Measurements from ENCODE around the gene PARL.
"Not testable (repeated sequence)": the region's sequence is repeated elsewhere in the genome, so short reads cannot be mapped to it uniquely, and the experiment has no call there.

Gene PARL

DNA sequence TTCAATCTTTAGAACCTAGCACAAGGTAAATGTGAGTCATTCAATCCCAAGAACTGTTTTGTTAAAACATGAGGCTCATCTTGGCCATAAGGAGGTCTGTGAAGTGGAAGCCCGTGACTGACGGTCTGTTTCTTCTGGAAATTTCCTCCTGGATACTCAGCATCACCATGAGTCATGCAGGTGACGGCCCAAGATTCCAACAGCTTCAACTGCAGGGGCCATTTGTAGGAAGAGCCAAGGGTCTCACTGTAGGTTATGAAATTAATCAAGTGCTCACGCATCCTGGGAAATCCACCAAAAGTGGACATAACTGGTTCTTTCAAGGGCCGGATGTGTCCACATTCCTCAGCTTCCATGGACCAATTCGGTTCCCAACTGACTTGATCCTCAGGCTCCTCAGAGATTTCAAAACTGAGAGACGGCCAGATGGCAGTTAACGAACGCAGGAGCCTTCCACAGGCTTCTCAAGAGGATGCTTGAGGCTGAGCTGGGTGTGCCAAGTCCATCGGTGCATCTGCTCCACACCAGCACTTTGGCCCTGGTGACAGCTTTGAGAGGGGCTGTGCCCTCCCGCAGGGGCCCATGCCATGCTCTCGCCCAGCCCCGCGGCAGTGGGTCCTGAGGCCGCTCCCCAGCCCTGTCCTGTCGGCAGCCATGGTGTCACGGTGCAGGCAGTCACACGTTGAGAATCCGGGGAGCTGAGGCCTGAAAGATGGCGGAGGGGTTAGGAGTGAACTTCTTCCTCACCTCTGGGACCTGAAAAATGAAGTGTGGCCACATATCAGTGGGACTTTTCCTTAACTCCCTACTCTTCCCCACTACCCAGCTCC lies 67.8 kb downstream of the PARL start:
- DNase-seq: no peak

DNA sequence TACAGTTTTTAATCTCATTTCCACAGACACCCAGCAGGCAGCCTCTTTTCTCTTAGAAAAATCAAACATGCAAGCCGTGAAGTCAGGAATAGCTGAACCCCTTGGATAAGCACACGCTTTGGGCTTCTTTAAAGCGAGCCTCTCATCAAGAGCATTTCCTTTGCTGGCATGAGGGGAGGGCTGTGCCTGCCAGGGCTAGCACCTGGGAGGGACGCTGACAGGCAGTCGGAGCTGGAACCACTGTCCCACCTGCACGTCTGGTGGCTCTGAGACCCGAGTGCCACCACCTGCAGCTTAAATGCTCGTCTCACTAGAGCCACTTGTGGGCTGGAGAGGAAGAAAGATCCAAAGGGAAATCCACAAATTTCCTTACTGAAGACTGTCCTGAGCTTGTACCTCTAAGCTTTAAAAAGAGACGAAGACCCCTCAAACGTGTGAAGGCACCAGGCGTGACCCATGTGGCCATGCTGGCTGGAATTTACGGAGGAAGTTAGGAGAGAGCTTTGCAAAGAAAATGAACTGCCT lies 68.7 kb downstream of the PARL start:
- DNase-seq: no peak

DNA sequence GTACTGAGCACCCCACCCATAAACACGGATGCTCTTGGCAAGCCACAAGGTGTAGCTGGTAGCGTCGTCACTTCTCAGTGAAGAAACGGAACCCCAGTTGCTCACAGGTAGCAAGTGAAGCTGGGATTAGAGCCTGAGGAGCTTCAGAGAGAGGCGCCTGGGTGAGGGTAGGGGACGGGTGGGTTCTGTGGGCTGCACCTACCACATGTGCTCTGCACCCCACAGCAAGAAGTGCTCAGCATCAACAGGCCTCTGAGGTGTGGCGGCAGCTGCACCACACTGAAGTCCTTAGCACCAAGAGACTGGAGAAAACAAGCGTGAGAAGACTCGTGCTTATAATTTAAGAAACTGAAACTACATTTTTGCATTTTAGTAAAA lies 69.1 kb downstream of the PARL start:
- DNase-seq: no peak

DNA sequence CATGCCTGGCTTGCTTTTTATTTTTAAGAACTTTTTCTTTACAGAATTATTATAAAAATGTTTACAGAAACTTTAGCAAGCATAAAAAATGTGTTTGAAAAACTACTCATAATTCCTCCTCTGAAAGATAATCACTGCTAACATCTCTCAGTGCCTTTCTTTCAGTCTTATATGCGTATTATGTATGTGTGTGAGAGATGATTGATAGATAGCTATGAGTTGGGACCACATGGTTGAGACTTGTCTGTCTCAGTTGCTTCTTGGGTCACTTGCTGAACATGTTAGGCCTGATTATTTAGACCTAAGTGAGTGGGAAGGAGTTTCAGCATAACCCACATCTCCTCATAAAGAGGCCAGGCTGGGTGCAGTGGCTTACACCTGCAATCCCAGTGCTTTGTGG lies 70.4 kb downstream of the PARL start:
- no peak for DNase-seq

DNA sequence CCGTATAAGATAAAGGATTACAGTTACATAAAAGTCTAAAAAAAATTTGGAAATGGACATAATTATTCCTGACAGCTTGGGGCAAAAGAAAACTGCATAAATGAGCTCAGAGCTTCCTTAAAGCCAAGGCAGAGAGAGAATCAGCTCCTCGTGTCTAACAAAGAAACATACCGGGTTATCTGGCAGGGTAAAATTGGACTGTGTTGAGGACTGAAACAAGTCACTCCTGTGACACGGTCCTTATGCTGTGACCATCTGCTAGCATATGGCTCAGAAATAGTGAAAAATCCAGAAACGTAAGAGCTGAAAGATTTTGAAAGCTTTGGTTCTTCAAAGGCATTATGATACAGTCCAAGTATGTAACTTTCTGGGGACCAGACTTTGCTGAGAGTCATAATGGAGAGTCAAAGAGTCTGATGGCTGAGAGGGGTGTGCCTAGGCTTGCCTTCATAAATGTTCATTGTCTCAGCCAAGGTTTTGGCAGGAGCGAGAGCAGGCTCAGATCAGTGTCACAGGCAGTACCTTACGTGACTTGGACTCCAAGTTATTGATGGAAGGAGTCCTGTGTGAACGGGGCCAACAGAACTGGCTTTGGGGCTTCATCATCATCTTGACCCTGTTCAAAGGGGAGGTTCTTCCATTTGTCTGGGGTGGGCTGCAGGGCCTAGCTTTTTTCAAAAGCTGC lies 71.8 kb downstream of the PARL start:
- no peak for DNase-seq

DNA sequence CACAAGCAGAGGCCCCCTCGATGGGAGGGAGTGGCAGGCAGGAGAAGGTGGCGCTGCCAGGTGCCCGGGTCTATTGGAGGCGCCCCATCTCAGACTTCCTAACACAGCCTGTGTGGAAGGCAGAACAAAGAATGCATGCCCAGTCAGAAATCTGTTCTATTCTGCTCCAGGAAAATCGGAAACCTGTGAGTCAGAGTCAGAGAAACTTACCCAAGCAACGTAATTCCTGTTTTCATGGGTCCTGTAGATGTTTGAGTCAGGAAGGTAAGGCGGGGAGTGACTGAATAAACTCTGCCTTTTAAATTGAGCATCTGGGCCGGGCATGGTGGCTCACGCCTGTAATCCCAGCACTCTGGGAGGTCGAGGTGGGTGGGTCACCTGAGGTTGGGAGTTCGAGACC lies 73.0 kb downstream of the PARL start:
- no peak for DNase-seq

DNA sequence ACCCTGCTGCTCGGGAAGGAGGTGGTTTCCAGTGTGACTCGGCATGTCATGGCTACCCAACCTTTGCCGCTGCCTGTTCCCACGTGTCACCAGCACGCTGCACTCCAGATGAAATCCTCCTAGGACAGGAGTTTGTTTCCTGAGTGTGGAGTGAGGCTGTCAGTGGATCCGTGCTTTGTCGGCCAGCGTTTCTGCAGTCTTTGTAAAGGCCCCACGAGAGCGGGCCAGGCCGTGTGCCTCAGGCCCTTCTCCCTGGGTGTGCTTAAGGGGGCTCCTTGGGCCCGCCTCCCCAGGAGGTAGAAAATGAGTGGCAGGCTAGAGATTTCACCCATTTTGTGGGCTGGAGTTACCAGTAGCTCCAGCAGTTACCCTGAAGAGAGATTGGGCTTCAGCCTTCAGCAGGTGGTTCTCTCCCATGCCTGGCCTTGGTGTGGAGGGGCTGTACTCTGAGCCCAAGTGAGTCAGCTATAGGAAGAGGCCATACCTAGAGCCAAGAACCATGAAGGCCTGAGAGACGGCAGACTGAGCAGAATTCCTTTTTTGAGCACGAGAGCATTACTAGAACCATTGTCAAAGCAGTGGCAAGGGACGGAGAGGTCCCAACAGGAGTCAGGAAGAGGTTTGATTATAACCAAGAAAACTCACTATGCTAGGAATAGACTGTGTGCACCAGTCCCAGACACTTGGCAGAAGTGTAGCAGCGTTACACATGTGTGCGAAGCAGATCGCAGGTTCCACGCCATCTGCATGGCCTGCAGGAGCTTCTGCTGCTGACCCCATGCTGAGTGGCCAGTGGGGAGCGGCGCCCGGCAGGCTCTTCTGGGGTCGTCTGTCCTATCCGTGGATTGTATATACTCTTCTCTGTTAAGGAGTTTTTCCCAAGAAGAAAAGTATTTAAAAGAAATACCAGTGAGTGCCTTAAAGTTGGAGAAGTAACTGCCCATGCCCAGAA lies 73.8 kb downstream of the PARL start:
- no peak for DNase-seq

DNA sequence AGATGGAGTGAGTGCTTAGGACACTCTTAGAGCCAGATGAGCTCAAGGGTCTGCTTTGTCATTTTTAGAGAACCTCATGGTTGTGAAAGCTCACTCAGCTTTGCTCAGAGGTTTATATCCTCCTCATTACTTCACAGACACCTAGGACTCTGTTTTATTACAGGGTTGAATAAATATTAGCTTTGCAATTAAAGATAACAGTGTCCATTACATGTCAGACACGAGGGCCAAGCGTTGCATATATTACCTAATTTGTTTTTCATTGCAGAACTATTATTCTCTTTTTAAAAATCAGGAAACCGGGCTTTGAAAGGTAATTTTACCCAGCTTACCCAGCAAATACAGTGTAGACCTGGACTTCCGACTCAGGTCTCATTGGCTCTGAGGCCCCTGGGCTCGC lies 75.4 kb downstream of the PARL start:
- DNase-seq: no peak

DNA sequence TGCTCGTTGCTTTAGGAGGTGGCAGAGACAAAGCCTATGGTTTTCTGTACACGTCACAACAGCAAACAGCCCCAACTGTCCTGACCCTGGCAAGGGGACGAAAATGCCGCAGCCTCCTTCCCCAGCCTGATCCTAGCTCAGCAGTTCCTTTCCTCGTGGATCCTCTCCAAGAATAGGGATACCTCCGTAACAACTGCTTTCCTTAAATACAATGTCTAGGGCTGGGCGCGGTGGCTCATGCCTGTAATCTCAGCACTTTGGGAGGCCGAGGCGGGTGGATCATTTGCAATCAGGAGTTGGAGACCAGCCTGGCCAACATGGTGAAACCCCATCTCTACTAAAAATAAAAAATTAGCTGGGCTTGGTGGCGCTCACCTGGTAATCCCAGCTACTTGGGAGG lies 76.3 kb downstream of the PARL start:
- no peak for DNase-seq

DNA sequence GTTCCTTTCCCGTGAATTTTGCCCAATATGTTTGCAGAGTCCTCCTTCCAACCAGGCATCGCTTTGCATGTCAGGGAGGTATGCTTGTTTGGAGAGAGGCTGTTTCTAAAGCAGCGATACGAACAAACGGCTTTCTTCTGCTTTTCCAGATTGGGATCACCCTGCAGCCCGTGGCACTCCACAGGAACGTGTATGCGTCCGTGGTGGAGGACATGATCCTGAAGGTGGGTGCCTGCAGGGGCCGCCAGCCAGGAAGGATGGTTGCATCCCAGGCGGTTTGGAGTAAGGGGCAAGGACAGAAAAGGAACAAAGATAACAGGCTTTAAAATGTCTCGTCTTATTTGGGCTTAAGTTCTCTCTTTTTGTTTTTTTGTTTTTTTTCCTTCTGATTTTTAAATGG lies 76.8 kb downstream of the PARL start:
- DNase-seq: no peak

DNA sequence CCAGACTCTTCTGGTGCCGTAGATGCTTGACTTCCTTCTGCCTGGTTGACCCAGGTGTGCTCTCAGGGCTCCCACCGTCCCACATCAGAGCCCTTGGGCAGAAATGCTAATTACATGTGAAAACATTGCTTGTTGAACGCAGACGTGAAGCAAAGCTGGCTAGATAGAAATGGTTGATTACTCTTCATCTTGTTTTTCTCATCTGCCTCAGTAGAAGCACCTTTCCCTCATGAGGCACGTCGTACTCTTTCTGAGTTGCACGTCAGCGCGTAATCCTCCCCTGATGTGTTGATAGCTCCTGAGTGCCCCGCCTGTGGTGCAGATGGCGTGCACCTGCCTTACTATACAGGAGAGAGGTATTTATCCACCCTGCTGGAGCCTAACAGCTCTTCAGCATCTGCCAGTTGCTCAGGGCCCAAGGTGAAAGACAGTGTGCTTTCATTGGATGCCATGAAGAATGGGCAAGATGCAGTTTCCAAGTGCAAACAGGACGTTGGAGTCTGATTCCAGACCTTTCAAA lies 77.4 kb downstream of the PARL start:
- no peak for DNase-seq

DNA sequence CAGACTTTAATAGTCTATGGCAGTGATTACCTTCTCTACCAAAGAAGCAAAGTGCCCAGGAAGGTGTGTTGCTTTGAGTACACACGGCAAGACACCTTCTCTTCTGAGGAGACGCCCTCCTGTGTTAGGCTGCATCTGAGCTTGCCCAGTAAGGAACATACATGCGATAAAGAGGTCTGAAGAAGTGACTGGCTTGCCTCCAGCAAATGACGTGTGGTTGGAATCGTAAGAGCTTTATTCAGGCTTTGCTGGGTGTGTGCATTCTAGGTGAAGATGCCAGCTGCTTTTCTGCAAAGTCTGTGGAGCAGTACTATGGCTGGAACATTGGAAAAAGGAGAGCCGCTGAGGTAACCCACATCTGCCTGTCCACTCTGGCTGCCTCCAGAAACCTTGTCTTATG lies 81.7 kb downstream of the PARL start:
- DNase-seq: no peak

DNA sequence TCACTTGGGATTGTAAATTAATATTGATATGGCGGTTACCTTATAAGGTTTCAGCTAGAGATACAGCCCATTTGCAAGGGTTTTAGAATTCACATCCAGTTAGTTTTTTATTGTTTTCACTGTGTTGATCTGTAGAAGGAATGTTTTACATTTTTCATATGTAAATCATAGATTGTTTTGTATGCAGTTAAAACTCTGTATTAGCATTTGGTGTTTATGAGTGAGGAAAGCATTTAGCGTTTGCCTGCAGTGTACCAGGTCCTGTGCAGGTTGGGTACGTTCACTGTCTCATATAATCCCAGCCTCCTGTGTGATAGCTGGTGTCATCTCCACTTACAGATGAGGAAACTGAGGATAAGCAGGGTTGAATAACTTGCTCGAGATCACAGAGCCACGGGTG lies 83.1 kb downstream of the PARL start:
- DNase-seq: no peak

DNA sequence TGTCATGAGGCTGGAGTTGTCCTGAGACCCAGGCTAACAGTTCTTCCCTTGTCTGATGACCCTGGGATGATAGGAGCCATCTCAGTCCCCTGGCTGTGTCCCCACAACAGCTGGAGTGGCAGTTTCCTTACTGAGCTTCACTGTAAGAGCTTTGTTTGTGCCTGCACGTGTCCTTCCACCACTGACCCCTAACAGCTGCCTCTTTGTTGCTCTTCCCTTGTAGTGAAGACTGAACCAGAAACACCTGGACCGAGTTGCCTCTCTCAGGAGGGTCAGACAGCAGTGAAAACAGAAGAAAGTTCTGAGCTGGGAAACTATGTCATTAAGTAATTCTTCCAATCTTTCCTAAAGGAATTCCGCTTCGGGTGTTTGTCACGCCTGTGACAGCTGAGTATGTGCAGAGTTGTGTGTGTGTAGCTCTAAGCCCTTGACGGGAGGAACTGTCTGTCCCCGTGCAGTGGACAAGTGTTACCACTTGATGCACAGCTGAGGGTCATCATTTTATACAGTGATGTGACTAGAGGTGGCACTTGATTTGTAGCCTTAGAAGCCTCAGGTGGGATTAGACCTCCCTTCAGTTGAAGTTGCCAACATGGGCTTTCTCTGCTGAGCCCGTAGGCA lies 84.3 kb downstream of the PARL start:
- no peak for DNase-seq

DNA sequence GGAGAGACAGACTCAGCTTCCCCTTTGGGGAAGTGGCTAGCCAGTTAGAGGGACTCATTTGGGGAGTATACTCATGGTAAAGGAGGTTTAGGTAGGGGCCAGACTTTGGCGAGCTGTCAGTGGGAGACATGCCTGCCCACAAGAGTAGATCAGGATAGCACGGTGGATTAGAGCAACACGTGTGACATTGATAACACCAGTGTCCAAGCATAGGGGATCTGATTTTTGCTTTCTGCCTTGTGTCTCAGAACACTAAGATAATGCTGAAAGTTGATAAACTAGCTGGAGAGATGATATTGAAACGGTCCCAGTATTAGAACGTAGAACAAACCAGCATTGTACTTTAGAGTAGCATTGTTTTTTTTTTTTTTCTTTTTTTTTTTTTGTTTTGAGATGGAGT lies 85.2 kb downstream of the PARL start:
- DNase-seq: no peak

DNA sequence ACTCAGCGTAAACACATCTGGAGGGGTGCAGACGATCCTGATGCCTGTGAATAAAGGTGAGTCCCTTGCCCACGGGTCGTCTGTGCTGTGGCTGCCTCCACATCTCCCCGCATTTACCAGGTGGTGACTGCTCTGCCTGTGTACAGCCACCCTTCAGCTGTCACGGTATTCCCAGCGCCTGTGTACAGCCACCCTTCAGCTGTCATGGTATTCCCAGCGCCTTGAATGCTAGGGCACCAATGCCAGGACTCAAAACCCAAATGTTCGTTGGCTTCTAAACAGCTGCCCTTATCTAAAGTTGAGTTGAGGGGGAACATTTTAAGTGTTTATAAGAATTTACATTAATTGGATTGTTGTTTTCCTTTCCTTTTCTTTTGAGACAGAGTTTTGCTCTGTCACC lies 86.7 kb downstream of the PARL start:
- no peak for DNase-seq

DNA sequence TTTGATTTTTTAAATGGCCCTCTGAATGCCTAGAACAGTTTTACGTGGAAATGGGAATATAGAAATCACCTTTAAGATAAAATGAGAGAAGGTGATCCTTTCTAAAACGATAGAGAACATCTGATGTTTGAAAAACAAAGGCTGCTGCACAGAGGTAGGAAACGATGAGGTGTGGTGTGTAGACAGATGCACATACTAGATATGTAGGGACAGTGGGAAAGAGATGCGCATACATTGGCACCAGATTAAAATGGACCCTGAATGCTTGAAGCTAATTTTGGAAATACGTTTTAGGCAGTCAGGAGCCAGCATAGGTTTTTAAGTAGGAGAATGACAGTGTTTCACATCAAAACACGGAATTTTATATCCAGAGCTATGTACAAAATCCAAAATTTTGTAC lies 88.3 kb downstream of the PARL start:
- DNase-seq: no peak

DNA sequence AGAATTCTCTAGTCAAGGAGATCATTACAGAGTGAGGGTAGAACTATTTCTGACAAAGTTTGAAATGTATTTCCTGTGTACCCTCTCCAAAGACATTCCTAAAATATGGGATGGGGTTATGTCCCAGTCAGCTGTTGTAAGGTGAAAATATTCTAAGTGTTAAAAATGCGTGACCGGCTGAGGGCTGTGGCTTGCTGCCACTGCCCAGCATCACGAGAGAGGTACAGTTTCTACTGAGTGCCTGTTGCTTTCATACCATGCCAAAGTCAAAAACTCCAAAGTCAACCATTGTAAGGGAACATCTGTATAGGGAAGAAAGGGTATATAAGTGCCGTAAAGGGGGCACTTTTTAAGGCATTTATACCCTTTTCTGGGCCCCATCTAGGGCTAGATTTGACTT lies 90.2 kb downstream of the PARL start:
- DNase-seq: no peak

DNA sequence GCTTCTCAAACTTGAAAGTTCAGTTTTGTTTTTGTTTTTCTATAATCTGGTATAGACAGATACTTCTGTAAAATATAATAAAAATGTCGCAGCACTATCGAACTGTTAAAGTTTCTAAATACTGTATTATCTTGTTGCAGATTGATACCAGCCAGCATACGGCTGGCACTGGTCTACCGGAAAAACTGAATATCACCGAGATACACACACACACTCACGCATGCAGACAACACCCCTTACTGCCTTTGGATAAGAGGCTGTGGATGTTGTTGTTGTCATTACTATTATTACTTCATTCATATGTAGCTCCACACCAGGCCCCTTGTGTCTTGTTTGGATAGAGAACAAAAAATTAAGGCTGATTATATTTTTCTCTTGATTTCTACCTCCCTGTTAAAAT lies 91.7 kb downstream of the PARL start:
- no peak for DNase-seq

DNA sequence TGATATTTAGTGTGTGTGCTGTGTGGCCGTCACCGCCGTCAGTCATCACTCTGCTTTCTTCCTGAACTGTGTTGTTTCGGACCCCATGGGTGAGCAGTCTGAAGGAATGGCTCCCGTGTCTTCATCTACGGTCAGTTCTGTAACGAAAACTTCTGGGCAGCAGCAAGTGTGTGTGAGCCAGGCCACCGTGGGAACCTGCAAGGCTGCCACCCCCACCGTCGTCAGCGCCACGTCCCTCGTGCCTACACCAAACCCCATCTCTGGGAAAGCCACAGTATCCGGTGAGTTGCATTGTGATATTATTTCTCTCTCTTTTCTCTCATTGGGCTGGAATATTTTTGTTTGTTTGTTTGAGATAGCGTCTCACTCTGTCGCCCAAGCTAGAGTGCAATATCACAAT lies 94.0 kb downstream of the PARL start:
- no peak for DNase-seq

DNA sequence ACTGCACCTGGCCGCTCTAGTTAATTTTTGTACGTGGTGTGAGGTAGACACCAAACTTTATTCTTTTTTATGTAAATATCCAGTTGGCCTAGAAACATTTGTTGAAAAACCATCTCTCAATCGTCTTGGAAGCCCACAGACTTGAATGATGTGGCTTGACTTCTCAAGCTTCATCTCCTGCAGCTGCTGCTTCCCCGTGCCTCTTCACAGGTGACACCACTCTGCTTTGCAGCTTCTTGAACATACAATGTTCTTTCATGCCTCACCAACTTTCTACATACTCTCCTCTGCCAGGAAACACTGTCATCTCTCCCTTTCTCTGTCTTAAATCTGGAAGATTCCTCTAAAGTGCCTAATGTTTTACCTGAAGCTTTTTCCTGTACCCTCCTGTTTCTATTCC lies 94.9 kb downstream of the PARL start:
- DNase-seq: no peak

DNA sequence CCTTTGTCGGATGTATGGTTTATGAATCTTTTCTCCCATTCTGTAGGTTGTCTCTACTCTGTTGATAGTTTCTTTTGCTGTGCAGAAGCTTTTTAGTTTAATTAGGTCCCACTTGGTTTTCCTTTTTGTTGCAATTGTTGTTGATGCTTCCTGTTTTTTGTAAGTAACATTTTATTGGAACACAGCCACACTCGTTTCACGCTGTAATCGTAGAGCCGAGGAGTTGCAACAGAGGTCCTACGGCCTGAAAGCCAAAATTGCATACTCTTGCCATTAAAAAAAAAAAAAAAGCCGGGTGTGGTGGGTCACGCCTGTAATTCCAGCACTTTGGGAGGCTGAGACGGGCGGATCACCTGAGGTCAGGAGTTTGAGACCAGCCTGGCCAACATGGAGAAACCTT lies 100.2 kb downstream of the PARL start:
- DNase-seq: not testable (repeated sequence)

Data from stimulated activated CD4-positive, alpha-beta T cell treated with anti-CD3 and anti-CD28 coated beads, Interleukin-2, amount 100 ng/mL, for 24 hours (primary cell).